ENCODE measurements around the gene NPPC.

NPPC gene

GRCh38 chr2:231934441-231935206, 8.4 kb upstream of the NPPC start:
- no peak for DNase-seq

- no peak for DNase-seq
Measured at GRCh38 chr2:231933916-231934401, 7.8 kb upstream of the NPPC start.

DNA sequence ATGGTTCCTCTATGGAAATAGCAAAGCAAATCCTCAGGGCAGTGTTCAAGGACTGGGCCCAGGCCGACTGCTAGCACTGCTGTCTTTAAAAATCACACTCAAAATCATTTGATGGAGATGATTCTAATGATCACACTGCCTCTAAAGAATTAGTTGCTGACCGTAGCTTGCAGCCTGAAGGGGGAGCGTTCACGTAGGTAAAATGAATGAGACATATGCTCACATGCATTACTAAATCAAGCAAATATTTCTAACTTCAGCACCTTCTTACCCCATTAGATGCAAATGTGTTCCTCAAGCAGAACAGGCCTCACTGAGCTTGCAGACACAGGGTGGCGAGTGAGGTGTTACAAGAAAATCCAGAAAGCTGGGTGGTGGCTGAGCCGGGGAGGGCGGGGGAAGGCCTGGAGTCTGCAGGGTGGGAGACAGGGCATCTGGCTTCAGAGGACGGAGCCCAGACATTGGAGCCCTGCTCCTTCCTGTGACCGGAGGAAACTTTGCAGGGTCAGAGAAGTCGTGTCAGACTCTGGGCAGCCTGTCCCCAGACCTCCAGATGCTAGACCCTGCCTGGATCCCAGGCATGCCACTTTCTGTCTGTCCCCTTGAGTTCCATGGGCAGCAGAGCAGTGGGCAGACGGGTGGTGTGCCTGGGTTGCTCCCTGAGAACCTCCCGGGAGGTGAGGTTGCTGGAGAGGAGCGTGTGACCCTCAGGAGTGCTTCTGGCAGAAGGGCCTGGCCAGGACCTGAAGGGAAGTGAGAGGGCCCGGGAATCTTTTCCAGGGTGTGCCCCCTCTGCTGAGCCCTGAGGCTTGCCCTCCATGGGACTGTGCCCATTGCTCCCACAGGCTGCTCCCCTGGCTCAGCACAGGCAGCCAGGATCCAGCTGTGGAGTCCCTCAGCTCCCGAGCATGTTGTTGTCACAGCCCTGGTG, 7.1 kb upstream of the NPPC start:
- DNase-seq, result no peak

DNA sequence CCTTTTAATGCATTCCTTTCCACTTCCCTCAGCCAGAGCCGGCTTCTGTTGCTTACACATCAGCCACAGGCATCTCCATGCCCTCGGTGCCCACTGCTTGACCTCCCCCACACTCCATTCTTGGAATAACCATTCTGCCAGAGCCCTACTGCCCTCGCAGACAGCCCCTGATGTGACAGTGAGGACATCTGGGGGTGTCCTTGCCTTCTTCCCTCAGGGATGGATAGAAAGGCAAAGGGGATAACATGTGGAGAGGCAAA, 6.4 kb upstream of the NPPC start:
- no peak for DNase-seq

DNA sequence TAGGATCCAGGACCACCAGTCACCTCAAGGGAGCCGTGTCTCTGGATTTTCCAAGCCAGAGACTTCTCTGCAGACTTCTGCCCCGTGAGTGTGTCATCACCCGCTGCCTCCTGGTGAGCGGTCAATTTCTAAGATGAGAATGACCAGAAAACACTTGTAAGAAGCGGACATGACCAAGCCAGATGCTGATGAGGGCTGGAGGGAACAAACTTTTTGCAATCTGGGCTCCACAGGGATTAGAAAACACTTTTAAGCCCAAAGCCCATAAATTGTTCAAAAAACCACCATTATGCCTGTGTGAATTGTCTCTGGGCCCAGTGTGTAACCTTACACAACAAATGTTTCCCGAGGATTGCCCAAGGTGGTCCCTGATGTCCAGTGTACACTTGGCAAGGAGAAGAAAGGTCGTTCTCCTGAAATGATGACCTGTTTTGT, 5.3 kb upstream of the NPPC start:
- no peak for DNase-seq

DNA sequence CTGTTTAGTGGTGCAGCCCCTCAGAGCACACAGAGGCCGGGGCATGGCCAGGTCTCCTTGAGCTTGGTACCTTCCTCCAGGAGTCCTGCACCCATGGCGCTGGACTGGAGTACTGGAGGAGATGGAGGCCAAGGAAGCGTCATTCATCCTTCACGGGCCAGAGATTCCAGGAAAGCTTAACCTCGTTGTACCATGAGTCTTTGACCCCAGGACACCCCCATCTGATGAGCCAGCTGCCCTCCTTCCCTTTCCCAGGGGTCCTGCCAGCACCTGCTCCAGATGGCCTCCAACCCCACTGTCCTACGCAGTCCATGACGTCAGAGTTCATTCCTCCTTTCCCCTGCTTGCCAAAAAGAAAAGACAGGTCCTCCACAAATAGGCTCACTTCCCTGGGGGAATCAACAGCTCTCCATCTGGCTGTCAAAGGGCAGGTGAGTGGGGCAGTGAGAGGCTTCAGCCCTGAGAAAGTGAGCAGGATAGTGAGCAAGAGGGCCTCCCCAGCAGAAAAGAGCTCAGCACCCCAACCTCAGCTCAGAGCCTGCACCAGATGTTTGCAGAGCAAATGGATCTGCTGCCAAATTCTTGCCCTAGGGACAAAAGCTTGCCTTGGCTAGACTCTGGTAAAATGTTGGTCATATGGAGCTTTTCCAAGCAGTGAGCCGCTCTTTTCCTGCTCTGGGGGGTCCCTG, 4.5 kb upstream of the NPPC start:
- no peak for DNase-seq

- no peak for DNase-seq
Measured at GRCh38 chr2:231929961-231930592, 3.9 kb upstream of the NPPC start.

DNA sequence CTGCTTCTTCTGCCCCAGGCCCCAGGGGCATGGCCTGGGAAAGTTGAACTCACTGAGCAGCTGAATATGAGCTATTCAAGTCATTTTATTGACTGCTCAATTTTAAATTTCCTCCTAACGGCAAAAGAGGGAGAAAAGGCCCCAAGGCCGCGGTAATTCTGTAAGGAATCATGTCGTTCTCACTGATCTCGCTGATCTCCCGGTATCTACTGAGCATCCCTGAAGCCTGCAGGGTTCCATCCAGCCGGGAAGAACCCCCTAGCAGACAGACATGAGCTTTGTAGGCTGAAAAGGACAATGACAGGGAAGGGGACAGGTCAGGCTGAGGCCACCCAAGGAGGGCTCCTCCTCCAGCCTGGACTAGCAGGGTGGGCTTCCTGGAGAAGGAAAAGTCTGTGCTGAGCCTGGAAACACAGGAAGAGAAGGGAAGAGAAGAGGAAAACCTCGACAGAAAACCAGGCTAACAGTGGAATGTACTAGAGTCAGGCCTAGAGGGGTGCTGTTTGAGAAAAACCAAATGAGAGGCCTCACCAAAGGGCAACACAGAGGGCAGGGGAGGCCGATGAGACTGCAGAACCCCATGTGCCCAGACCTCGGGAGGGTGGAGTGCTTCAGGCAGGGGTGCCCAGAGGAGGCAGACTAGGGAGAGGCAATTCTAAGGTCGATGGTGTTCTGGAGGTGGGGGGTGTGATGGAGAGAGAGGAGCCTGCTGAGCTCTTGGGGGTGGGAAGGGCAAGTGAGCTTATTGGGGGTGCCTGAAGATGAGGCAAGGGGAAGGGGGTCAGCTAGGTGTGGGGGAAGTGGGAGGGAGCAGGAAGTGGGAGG, 2.9 kb upstream of the NPPC start:
- no peak for DNase-seq

- DNase-seq, result no peak
Measured at GRCh38 chr2:231928481-231928880, 2.3 kb upstream of the NPPC start.

DNA sequence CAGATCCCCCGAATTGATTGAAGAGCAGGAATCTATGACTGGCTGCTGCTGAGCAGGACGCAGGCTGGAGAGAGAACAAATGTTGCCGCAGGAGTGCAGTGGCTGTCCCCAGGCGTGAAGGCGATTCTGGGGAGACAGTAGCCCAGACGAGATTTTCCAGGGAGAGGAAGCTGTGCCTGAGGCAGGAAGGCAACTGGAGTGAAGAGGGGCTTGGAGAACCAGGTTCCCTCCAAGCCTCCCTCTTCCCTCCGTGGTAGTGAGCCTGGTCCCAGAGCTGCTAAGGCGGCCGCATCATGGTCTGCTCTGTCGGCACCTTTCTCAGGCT, 1.3 kb upstream of the NPPC start:
- no peak for DNase-seq

DNA sequence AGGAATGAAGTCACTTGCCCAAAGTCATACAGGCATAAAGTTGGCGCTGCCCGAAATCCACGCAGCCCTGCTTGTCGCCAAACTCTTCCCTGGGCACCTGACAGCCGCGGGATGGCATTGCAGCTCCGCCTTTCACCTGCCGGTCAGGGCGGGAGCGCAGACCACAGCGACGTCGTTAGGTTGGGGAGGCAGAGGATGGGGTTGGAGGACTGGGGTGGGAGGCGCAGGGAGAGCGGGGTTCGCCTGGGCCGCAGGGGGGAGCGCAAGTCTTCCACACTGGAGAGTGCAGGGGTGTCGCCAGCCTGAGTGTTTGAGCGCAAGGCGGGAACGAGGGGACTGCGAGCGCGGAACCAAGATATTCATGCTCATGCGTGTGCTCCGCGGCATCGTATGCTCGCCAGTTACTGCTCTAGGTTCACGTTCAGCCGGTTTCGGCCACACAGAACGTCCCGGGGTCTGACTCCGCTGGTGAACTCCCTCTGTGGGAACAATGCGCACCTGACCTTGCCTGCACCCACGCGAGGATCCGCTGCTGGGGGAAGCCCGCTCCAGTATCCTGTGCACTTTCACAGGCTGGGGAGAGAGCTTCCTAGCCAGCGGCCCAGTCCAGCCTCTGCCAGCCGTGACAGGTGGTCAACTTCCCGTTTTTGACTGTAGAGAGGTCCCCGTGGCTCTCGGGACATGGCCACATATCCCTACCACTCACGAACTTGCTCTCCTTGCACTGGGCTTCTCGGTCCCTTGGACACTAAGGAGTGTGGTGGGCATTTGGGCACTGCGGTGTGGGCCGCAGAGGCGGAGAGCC, 767 bp upstream of the NPPC start:
- DNase-seq, result no peak

GRCh38 chr2:231925303-231926179, 655 bp downstream of the NPPC start:
- DNase-seq, result no peak

DNA sequence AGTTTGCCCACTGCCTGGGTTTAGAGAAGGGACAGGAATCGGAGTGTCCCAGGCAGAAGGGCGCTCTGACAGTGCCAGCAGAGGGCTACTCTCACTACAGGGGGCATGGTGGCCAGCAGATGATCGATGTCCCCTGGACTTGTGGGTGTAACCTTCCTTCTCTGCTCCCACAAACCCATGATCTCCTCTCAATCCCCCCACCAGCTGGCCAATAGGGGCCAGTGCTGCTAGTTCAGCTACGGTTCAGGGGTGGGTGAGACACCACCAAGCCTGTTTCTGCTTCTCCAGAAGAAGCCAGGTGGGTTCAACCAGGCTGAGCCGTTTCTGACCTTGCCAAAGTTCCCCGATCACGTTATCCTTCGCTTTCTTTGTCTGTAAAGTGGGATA, 1.3 kb downstream of the NPPC start:
- no peak for DNase-seq

- no peak for DNase-seq
Measured at GRCh38 chr2:231923951-231924888, 2.0 kb downstream of the NPPC start.

- DNase-seq, result no peak
Measured at GRCh38 chr2:231923010-231923344, 3.2 kb downstream of the NPPC start.

GRCh38 chr2:231922311-231923009, 3.7 kb downstream of the NPPC start:
- no peak for DNase-seq

GRCh38 chr2:231920795-231921194, 5.4 kb downstream of the NPPC start:
- DNase-seq, result no peak

- no peak for DNase-seq
Measured at GRCh38 chr2:231920366-231920765, 5.8 kb downstream of the NPPC start.

Data from GDM1 (cell line).